K562 (cell line): Measurements from ENCODE around the gene IRF3. TPM values are rescaled to one million over a fixed set of nuclear protein-coding genes. Genes with fewer than 3 reads are reported as not detected.

ENCODE experiments used
- ESRRA ChIP-seq: fragments of 450-650 bp; IDR thresholded peaks from 2 replicates; pipeline ENCODE4 v1.6.1; 2014; ENCODE audit warnings: low read depth, mild to moderate bottlenecking, moderate library complexity, borderline replicate concordance
- FOXJ3 ChIP-seq: sonication (generic); formaldehyde crosslinking; IDR thresholded peaks from 2 replicates; pipeline ENCODE4 v1.4.0; 2020; ENCODE audit warnings: mild to moderate bottlenecking, missing genetic modification reagents
- KLF1 ChIP-seq: fragments of 450-650 bp; IDR thresholded peaks from 2 replicates; pipeline ENCODE4 v1.6.1; 2016; ENCODE audit warnings: missing genetic modification characterization, missing compliant biosample characterization
- MEIS2 ChIP-seq: fragments of 450-650 bp; IDR thresholded peaks from 2 replicates; pipeline ENCODE4 v1.6.1; 2014; ENCODE audit warnings: mild to moderate bottlenecking; ENCODE audit not compliant: partially characterized antibody
- NFE2L1 ChIP-seq: fragments of 450-650 bp; IDR thresholded peaks from 2 replicates; pipeline ENCODE4 v1.6.1; 2016; ENCODE audit warnings: missing genetic modification characterization, low read depth, mild to moderate bottlenecking, missing compliant biosample characterization, moderate library complexity, borderline replicate concordance
- NRF1 ChIP-seq, 2 experiments: fragments of 450-650 bp; IDR thresholded peaks in 1 of 2; conservative IDR thresholded peaks in 1 of 2; 2 replicates each; pipeline ENCODE4 v1.6.1; 2014; ENCODE audit warnings: mild to moderate bottlenecking in 2 of 2
- PHF20 ChIP-seq: fragments of 450-650 bp; IDR thresholded peaks from 2 replicates; pipeline ENCODE4 v1.6.1; 2018; ENCODE audit not compliant: partially characterized antibody
- RBM22 ChIP-seq: fragments of 200-400 bp; formaldehyde crosslinking; IDR thresholded peaks from 2 replicates; pipeline ENCODE4 v1.6.1; 2018; ENCODE audit warnings: low read length, low read depth; ENCODE audit not compliant: poor library complexity, severe bottlenecking
- SRSF9 ChIP-seq: fragments of 200-400 bp; formaldehyde crosslinking; IDR thresholded peaks from 2 replicates; pipeline ENCODE4 v1.6.1; 2017; ENCODE audit warnings: low read depth, low read length, borderline replicate concordance
- ZNF212 ChIP-seq: fragments of 450-650 bp; formaldehyde crosslinking; IDR thresholded peaks from 2 replicates; pipeline ENCODE4 v1.4.0; 2020; ENCODE audit warnings: mild to moderate bottlenecking
- ZNF408 ChIP-seq: fragments of 250-450 bp; sonication (Bioruptor Pico); IDR thresholded peaks from 2 replicates; pipeline ENCODE4 v1.4.0; 2020; ENCODE audit warnings: low read depth, mild to moderate bottlenecking, moderate library complexity
- polyA plus RNA-seq, 8 experiments: library from polyadenylated mRNA; depleted of rRNA in 4 of 8; stranded (reverse) in 5 of 8; unstranded in 3 of 8; fragments of >200 nt; fragmentation: Nextera tagmentation in 2 of 8; fragmentation: Illumina TruSeq in 1 of 8; extraction: Ambion mirVana in 2 of 8; extraction: Trizol in 1 of 8; gene quantifications; 2 replicates each; pipeline versions ENCODE4 v1.2.1 to v1.2.3, GENCODE V29; 2011 to 2014; ENCODE audit warnings: inconsistent platforms in 1 of 8, missing spikeins in 1 of 8
- total RNA-seq, 7 experiments: library from RNA; depleted of rRNA in 6 of 7; stranded (reverse); fragments of >200 nt in 6 of 7; fragmentation: Illumina TruSeq in 2 of 7; extraction: Trizol in 2 of 7; gene quantifications; 2 replicates each; pipeline versions ENCODE4 v1.2.1 to v1.2.3, GENCODE V29; 2011 to 2021; ENCODE audit warnings: low replicate concordance in 1 of 7
- TF ChIP-seq, protein P1 (sequence below): fragments of 450-650 bp; IDR thresholded peaks from 2 replicates; pipeline ENCODE4 v1.6.1; 2016; ENCODE audit warnings: missing biosample characterization, missing genetic modification characterization
- TF ChIP-seq, protein P2 (sequence below): fragments of 250-450 bp; sonication (Bioruptor Pico); IDR thresholded peaks from 2 replicates; pipeline ENCODE4 v1.4.0; 2020; ENCODE audit warnings: mild to moderate bottlenecking
- TF ChIP-seq, protein P3 (sequence below): fragments of 200-800 bp; sonication (Bioruptor generic); IDR thresholded peaks from 2 replicates; pipeline ENCODE4 v1.6.1; 2016; ENCODE audit warnings: missing genetic modification characterization, missing compliant biosample characterization
- TF ChIP-seq, protein P4 (sequence below): fragments of 450-650 bp; formaldehyde crosslinking; IDR thresholded peaks from 2 replicates; pipeline ENCODE4 v1.4.0; 2022; ENCODE audit warnings: missing genetic modification characterization

The IRF3 gene
- total and polyA plus RNA-seq, 9 of the 15 experiments (the other 6 are each of a cell fraction or from before 2014, with no cell fraction given) = 7.5 to 145 (median 65.4) TPM

DNA sequence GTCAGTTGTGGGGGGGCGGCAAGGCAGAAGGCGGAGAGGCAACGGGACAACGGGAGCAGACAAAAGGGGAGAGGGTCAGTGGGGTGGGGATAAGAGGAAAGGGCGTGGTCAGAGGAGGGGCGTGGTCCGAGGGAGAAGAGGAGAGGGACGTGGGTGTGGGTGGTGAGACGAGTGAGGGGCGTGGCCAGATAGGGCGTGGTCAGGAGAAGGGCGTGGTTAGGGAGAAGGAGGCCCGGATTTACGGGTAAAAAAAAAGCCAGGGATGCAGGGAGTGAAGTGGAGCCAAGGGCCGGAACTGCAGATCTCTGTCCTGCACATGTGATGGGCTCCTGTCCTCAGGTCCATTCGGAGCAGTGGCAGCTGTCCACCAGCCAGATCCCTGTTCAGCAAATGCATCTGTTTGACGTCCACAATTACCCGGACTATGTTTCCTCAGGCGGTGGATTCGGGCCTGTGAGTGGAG is 46.8 kb upstream of the IRF3 start (continued):
- TF ChIP-seq, protein P1, sequence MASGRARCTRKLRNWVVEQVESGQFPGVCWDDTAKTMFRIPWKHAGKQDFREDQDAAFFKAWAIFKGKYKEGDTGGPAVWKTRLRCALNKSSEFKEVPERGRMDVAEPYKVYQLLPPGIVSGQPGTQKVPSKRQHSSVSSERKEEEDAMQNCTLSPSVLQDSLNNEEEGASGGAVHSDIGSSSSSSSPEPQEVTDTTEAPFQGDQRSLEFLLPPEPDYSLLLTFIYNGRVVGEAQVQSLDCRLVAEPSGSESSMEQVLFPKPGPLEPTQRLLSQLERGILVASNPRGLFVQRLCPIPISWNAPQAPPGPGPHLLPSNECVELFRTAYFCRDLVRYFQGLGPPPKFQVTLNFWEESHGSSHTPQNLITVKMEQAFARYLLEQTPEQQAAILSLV = no peak
- TF ChIP-seq NRF1 (conservative IDR thresholded peaks at IDR 0.05 in 1 of 2, IDR thresholded peaks at IDR 0.05 in 1 of 2) (peak; percentile 56 to 62; a peak in 3 of 4 replicates), ZNF212 (no peak), KLF1 (peak; percentile 92), NFE2L1 (tag) (no peak), SRSF9 (no peak), ESRRA (peak; percentile 54; the same call in 1 of the 2 replicates), ZNF408 (CRISPR knock-in tag) (no peak), FOXJ3 (no peak), MEIS2 (no peak), PHF20 (peak; percentile 21), RBM22 (no peak)
- TF ChIP-seq, protein P2, sequence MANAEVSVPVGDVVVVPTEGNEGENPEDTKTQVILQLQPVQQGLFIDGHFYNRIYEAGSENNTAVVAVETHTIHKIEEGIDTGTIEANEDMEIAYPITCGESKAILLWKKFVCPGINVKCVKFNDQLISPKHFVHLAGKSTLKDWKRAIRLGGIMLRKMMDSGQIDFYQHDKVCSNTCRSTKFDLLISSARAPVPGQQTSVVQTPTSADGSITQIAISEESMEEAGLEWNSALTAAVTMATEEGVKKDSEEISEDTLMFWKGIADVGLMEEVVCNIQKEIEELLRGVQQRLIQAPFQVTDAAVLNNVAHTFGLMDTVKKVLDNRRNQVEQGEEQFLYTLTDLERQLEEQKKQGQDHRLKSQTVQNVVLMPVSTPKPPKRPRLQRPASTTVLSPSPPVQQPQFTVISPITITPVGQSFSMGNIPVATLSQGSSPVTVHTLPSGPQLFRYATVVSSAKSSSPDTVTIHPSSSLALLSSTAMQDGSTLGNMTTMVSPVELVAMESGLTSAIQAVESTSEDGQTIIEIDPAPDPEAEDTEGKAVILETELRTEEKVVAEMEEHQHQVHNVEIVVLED (CRISPR knock-in tag) = no peak
- TF ChIP-seq, protein P3, sequence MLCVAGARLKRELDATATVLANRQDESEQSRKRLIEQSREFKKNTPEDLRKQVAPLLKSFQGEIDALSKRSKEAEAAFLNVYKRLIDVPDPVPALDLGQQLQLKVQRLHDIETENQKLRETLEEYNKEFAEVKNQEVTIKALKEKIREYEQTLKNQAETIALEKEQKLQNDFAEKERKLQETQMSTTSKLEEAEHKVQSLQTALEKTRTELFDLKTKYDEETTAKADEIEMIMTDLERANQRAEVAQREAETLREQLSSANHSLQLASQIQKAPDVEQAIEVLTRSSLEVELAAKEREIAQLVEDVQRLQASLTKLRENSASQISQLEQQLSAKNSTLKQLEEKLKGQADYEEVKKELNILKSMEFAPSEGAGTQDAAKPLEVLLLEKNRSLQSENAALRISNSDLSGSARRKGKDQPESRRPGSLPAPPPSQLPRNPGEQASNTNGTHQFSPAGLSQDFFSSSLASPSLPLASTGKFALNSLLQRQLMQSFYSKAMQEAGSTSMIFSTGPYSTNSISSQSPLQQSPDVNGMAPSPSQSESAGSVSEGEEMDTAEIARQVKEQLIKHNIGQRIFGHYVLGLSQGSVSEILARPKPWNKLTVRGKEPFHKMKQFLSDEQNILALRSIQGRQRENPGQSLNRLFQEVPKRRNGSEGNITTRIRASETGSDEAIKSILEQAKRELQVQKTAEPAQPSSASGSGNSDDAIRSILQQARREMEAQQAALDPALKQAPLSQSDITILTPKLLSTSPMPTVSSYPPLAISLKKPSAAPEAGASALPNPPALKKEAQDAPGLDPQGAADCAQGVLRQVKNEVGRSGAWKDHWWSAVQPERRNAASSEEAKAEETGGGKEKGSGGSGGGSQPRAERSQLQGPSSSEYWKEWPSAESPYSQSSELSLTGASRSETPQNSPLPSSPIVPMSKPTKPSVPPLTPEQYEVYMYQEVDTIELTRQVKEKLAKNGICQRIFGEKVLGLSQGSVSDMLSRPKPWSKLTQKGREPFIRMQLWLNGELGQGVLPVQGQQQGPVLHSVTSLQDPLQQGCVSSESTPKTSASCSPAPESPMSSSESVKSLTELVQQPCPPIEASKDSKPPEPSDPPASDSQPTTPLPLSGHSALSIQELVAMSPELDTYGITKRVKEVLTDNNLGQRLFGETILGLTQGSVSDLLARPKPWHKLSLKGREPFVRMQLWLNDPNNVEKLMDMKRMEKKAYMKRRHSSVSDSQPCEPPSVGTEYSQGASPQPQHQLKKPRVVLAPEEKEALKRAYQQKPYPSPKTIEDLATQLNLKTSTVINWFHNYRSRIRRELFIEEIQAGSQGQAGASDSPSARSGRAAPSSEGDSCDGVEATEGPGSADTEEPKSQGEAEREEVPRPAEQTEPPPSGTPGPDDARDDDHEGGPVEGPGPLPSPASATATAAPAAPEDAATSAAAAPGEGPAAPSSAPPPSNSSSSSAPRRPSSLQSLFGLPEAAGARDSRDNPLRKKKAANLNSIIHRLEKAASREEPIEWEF (CRISPR knock-in tag) = no peak
- TF ChIP-seq, protein P4, sequence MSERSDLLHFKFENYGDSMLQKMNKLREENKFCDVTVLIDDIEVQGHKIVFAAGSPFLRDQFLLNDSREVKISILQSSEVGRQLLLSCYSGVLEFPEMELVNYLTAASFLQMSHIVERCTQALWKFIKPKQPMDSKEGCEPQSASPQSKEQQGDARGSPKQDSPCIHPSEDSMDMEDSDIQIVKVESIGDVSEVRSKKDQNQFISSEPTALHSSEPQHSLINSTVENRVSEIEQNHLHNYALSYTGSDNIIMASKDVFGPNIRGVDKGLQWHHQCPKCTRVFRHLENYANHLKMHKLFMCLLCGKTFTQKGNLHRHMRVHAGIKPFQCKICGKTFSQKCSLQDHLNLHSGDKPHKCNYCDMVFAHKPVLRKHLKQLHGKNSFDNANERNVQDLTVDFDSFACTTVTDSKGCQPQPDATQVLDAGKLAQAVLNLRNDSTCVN (CRISPR knock-in tag) = peak; percentile 80; the same call in 1 of the 2 replicates
